H9 (cell line): ENCODE measurements around the gene ERVFRD-1. TPM values are rescaled to one million over a fixed set of nuclear protein-coding genes. Genes with fewer than 3 reads are reported as not detected.

Source experiments
- DNase-seq: peaks from one replicate; pipeline ENCODE4 v3.0.0-alpha.2; 2017
- H2AFZ ChIP-seq: one replicate; pipeline ENCODE4 v1.6.1; 2013; ENCODE audit warnings: mild to moderate bottlenecking, low read length, control low read depth, moderate library complexity
- H2AK5ac ChIP-seq: 2 replicates; pipeline ENCODE4 v1.6.1; 2013; ENCODE audit warnings: low read length, control low read depth, mixed read lengths; ENCODE audit not compliant: insufficient read length
- H2BK120ac ChIP-seq: one replicate; pipeline ENCODE4 v1.6.1; 2013; ENCODE audit warnings: low read depth, mild to moderate bottlenecking, low read length, control low read depth, inconsistent platforms; ENCODE audit not compliant: poor library complexity, severe bottlenecking
- H2BK12ac ChIP-seq: 2 replicates; pipeline ENCODE4 v1.6.1; 2013; ENCODE audit warnings: low read length, control low read depth, mixed read lengths, low read depth; ENCODE audit not compliant: insufficient read length
- H2BK15ac ChIP-seq: 2 replicates; pipeline ENCODE4 v1.6.1; 2013; ENCODE audit warnings: low read depth, low read length, control low read depth
- H2BK20ac ChIP-seq: one replicate; pipeline ENCODE4 v1.6.1; 2013; ENCODE audit warnings: low read depth, mild to moderate bottlenecking, low read length, control low read depth, inconsistent platforms; ENCODE audit not compliant: poor library complexity, severe bottlenecking
- H2BK5ac ChIP-seq: 2 replicates; pipeline ENCODE4 v1.6.1; 2013; ENCODE audit warnings: low read length, control low read depth, mixed read lengths; ENCODE audit not compliant: insufficient read length
- H3K14ac ChIP-seq: 2 replicates; pipeline ENCODE4 v1.6.1; 2013; ENCODE audit warnings: low read length, control low read depth; ENCODE audit not compliant: insufficient read depth
- H3K18ac ChIP-seq: 2 replicates; pipeline ENCODE4 v1.6.1; 2013; ENCODE audit warnings: low read depth, mild to moderate bottlenecking, mixed read lengths, low read length, control low read depth; ENCODE audit not compliant: insufficient read length
- H3K23ac ChIP-seq: 2 replicates; pipeline ENCODE4 v1.6.1; 2013; ENCODE audit warnings: low read length, control low read depth, mixed read lengths, low read depth; ENCODE audit not compliant: insufficient read length
- H3K23me2 ChIP-seq: 2 replicates; pipeline ENCODE4 v1.6.1; 2013; ENCODE audit warnings: low read depth, mild to moderate bottlenecking, mixed read lengths, low read length, control low read depth; ENCODE audit not compliant: insufficient read length, poor library complexity, severe bottlenecking
- H3K27ac ChIP-seq: 2 replicates; pipeline ENCODE4 v1.5.1; 2013; ENCODE audit warnings: low read length, control low read depth, mixed read lengths, low read depth; ENCODE audit not compliant: insufficient read length
- H3K27me3 ChIP-seq: 2 replicates; pipeline ENCODE4 v1.6.1; 2013; ENCODE audit warnings: low read length, control low read depth, inconsistent platforms; ENCODE audit not compliant: insufficient read depth
- H3K4ac ChIP-seq: 2 replicates; pipeline ENCODE4 v1.6.1; 2013; ENCODE audit warnings: low read depth, mild to moderate bottlenecking, control low read depth, inconsistent platforms, low read length, moderate library complexity
- H3K4me1 ChIP-seq: 2 replicates; pipeline ENCODE4 v1.6.1; 2013; ENCODE audit warnings: low read length, control low read depth, inconsistent platforms; ENCODE audit not compliant: insufficient read depth
- H3K4me2 ChIP-seq: 2 replicates; pipeline ENCODE4 v1.6.1; 2013; ENCODE audit warnings: low read length, control low read depth, mixed read lengths; ENCODE audit not compliant: insufficient read length, insufficient read depth
- H3K56ac ChIP-seq: 2 replicates; pipeline ENCODE4 v1.6.1; 2013; ENCODE audit warnings: low read depth, mild to moderate bottlenecking, mixed read lengths, low read length, control low read depth; ENCODE audit not compliant: insufficient read length
- H3K79me1 ChIP-seq: 2 replicates; pipeline ENCODE4 v1.6.1; 2013; ENCODE audit warnings: low read depth, mild to moderate bottlenecking, moderate library complexity, low read length, control low read depth, inconsistent platforms; ENCODE audit not compliant: insufficient read depth, poor library complexity, severe bottlenecking
- H3K79me2 ChIP-seq: 2 replicates; pipeline ENCODE4 v1.6.1; 2013; ENCODE audit warnings: low read length, control low read depth, inconsistent platforms; ENCODE audit not compliant: insufficient read depth
- H3K9ac ChIP-seq: 2 replicates; pipeline ENCODE4 v1.6.1; 2013; ENCODE audit warnings: low read length, control low read depth, mixed read lengths; ENCODE audit not compliant: insufficient read length; ENCODE audit errors: extremely low read depth
- H3K9me3 ChIP-seq: one replicate; pipeline ENCODE4 v1.6.1; 2013; ENCODE audit warnings: low read depth, low read length, inconsistent platforms; ENCODE audit not compliant: control insufficient read depth
- H3T11ph ChIP-seq: one replicate; pipeline ENCODE4 v1.6.1; 2013; ENCODE audit warnings: mild to moderate bottlenecking, low read length, control low read depth, inconsistent platforms
- H4K20me1 ChIP-seq: one replicate; pipeline ENCODE4 v1.6.1; 2013; ENCODE audit not compliant: control insufficient read depth, insufficient read length, insufficient read depth
- H4K5ac ChIP-seq: 2 replicates; pipeline ENCODE4 v1.6.1; 2013; ENCODE audit warnings: low read depth, mild to moderate bottlenecking, mixed read lengths, low read length, control low read depth; ENCODE audit not compliant: insufficient read length
- H4K8ac ChIP-seq: replicated peaks from 2 replicates; pipeline ENCODE4 v1.6.1; 2013; ENCODE audit warnings: low read length, control low read depth, mixed read lengths, low read depth; ENCODE audit not compliant: insufficient read length
- H4K91ac ChIP-seq: 2 replicates; pipeline ENCODE4 v1.6.1; 2013; ENCODE audit warnings: low read depth, mild to moderate bottlenecking, moderate library complexity, mixed read lengths, low read length, control low read depth; ENCODE audit not compliant: insufficient read length
- H3K27ac Mint-ChIP-seq, 3 experiments: 2 replicates in 2 of 3; 3 replicates in 1 of 3; pipeline ENCODE4 v1.8.0; 2020 to 2021; ENCODE audit warnings: mixed read lengths in 3 of 3, mild to moderate bottlenecking in 1 of 3, moderate library complexity in 1 of 3
- H3K27me3 Mint-ChIP-seq: 2 replicates; pipeline ENCODE4 v1.8.0; 2021; ENCODE audit warnings: low read depth, mild to moderate bottlenecking, moderate library complexity, mixed read lengths
- H3K36me3 Mint-ChIP-seq, 3 experiments: 2 replicates in 2 of 3; 3 replicates in 1 of 3; pipeline ENCODE4 v1.8.0; 2020 to 2021; ENCODE audit warnings: low read depth in 3 of 3, mixed read lengths in 3 of 3; ENCODE audit not compliant: insufficient read depth in 1 of 3
- H3K4me1 Mint-ChIP-seq, 2 experiments: 2 replicates each; pipeline ENCODE4 v1.8.0; 2020; ENCODE audit warnings: mixed read lengths in 2 of 2
- H3K4me3 Mint-ChIP-seq, 2 experiments: 2 replicates in 1 of 2; 3 replicates in 1 of 2; pipeline ENCODE4 v1.8.0; 2020 to 2021; ENCODE audit warnings: mild to moderate bottlenecking in 2 of 2, mixed read lengths in 2 of 2, moderate library complexity in 1 of 2
- H3K9me3 Mint-ChIP-seq, 2 experiments: 2 replicates in 1 of 2; 3 replicates in 1 of 2; pipeline ENCODE4 v1.8.0; 2020; ENCODE audit warnings: mild to moderate bottlenecking in 2 of 2, mixed read lengths in 2 of 2, moderate library complexity in 1 of 2
- CTCF ChIP-seq: fragments of 200-600 bp; sonication (generic); conservative IDR thresholded peaks from 3 replicates; pipeline ENCODE4 v1.8.0; 2021; ENCODE audit warnings: antibody characterized with exemption, mild to moderate bottlenecking
- WGBS: extraction: QIAGEN DNeasy Blood & Tissue Kit; methylation state at CpG from one replicate; pipeline ENCODE4 v1.1.7; 2013; ENCODE audit warnings: missing lambda C conversion rate, low lambda C conversion rate, mixed read lengths; ENCODE audit not compliant: insufficient read length; ENCODE audit errors: extremely low coverage; 5-methylcytosine and 5-hydroxymethylcytosine counted together
- total RNA-seq: library from RNA; stranded (reverse); gene quantifications from 2 replicates; pipeline ENCODE4 v1.2.1, GENCODE V29; 2021

The ERVFRD-1 gene
- total RNA-seq, 1 experiment from 2014 or later, result not detected

- H3K79me2 ChIP-seq, result no peaks in the 10 kb centered on the region
- H3K4me1 ChIP-seq, result no peaks in the 10 kb centered on the region
- Mint-ChIP-seq H3K27ac (no peak overlapping the region), H3K4me3 (no peak overlapping the region), H3K4me1 (no peaks in the 10 kb centered on the region), H3K27me3 (no peaks in the 10 kb centered on the region; the same call in 1 of the 2 replicates), H3K36me3 (no peaks in the 10 kb centered on the region), H3K9me3 (no peaks in the 10 kb centered on the region)
- no peaks in the 10 kb centered on the region for H3K23me2 ChIP-seq
- no peaks in the 10 kb centered on the region for H3K27me3 ChIP-seq
- H2BK120ac ChIP-seq, result no peak overlapping the region
- WGBS, result no CpG with 5 or more reads among the region's 5 CpGs
- no peak overlapping the region for H4K8ac ChIP-seq
- no peak overlapping the region for H4K91ac ChIP-seq
- no peak overlapping the region for H3K23ac ChIP-seq
- H3K4me2 ChIP-seq, result no peak overlapping the region
- H2BK12ac ChIP-seq, result no peak overlapping the region
- no peak for DNase-seq
- H3K27ac ChIP-seq, result no peak overlapping the region
- H2BK15ac ChIP-seq, result no peak overlapping the region
- no peak overlapping the region for H3K56ac ChIP-seq
- no peak overlapping the region for H3K14ac ChIP-seq
- H3K18ac ChIP-seq, result no peak overlapping the region
- H2AK5ac ChIP-seq, result no peak overlapping the region
- H4K20me1 ChIP-seq, result no peaks in the 10 kb centered on the region
- no peaks in the 10 kb centered on the region for H3K9me3 ChIP-seq
- H3K9ac ChIP-seq, result no peak overlapping the region
- H3K79me1 ChIP-seq, result no peaks in the 10 kb centered on the region
- H4K5ac ChIP-seq, result no peak overlapping the region
- no peak overlapping the region for H3T11ph ChIP-seq
- H2BK20ac ChIP-seq, result no peak overlapping the region
- no peak overlapping the region for H2AFZ ChIP-seq
- H2BK5ac ChIP-seq, result no peak overlapping the region
- no peak overlapping the region for H3K4ac ChIP-seq
- no peak for TF ChIP-seq CTCF
Measured at GRCh38 chr6:11058406-11058805, 53.1 kb downstream of the ERVFRD-1 start.
